ENCODE measurements around the gene RBM47.

The RBM47 gene

DNA sequence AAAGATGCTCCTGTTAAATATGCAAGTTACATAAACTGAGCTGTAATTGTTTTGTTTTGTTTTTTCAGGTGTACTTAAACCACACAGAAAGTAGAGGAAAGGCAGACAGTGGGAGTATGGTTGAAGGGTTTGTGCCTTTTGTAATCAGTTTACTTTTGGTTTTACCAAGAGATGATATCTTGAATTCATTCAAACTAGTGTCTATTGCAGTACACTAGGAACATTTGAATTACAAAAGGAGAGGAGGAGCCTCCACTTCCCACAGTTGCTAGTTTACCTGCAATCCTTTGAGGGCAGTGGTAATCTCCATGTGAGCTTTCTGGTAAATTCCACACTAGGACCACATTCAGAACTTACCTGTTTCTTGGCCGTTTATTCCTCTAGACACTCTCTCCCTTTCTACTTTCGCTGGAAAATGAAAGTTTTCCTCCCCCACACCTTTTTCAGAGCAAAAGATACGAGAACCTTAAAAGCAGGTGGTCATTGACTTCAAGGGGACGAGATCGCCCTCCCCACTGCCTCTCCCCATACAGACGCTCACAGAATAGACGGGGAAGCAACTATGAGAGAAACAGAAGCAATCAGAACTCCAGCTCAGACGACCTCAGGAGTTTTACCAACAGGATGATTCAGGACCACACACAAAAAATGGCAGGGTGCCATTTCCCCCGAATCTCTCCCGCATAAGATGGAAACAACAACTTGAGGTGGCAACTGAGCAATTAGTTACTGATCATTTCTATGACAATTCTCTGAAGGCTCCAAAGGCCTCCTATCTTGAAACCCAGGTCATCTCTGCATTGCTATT is 3.3 kb downstream of the RBM47 start:
- H3K4me3 ChIP-seq (ENCODE audit: low read length): peak overlapping the region; percentile 81
- TF ChIP-seq, protein P1, sequence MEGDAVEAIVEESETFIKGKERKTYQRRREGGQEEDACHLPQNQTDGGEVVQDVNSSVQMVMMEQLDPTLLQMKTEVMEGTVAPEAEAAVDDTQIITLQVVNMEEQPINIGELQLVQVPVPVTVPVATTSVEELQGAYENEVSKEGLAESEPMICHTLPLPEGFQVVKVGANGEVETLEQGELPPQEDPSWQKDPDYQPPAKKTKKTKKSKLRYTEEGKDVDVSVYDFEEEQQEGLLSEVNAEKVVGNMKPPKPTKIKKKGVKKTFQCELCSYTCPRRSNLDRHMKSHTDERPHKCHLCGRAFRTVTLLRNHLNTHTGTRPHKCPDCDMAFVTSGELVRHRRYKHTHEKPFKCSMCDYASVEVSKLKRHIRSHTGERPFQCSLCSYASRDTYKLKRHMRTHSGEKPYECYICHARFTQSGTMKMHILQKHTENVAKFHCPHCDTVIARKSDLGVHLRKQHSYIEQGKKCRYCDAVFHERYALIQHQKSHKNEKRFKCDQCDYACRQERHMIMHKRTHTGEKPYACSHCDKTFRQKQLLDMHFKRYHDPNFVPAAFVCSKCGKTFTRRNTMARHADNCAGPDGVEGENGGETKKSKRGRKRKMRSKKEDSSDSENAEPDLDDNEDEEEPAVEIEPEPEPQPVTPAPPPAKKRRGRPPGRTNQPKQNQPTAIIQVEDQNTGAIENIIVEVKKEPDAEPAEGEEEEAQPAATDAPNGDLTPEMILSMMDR (IDR thresholded peaks at IDR 0.05; ENCODE audit: insufficient read depth, low read depth, low read length, missing control alignments): no peak
- DNase-seq (ENCODE audit: low read depth): peak; percentile 78

DNA sequence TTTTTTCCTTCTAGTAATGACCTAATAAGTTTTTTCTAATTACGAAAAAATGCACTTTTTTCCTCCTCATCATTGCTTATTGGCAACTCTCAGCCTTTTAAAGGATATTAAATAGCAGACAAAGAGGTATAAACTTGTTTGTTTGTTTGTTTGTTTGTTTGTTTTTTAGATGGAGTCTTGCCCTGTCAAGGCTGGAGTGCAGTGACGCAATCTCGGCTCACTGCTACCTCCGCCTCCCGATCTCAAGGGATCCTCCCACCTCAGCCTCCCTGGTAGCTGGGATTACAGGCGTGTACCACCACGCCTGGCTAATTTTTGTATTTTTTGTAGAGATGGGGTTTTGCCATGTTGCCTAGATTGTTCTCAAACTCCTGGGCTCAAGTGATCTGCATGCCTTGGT is 6.0 kb downstream of the RBM47 start:
- DNase-seq (ENCODE audit: low read depth): no peak
- TF ChIP-seq, protein P1 (IDR thresholded peaks at IDR 0.05; ENCODE audit: insufficient read depth, low read depth, low read length, missing control alignments): no peak
- H3K4me3 ChIP-seq (ENCODE audit: low read length): no peak overlapping the region

DNA sequence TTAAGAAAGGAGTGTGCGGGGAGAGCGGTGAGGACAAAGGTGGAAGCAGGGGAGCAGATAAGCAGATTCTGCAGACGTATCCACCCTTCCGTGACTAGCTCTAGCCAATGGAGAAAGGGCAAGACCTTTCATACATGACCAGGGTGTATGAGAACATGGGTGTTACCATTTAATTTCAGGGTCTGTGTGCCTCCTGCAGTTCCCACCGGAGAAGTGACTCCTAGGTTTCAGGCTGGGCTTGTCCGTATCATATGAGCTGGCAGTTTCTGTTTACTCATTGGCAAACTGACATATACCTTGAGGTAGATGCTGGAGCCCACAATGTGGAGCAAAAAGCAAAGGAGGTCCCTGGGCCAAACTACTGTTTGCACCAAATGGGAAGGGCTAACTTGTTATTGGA is 6.8 kb downstream of the RBM47 start:
- DNase-seq (ENCODE audit: low read depth): peak; percentile 94
- TF ChIP-seq, protein P1 (IDR thresholded peaks at IDR 0.05; ENCODE audit: insufficient read depth, low read depth, low read length, missing control alignments): no peak
- no peak overlapping the region for H3K4me3 ChIP-seq (ENCODE audit: low read length)

DNA sequence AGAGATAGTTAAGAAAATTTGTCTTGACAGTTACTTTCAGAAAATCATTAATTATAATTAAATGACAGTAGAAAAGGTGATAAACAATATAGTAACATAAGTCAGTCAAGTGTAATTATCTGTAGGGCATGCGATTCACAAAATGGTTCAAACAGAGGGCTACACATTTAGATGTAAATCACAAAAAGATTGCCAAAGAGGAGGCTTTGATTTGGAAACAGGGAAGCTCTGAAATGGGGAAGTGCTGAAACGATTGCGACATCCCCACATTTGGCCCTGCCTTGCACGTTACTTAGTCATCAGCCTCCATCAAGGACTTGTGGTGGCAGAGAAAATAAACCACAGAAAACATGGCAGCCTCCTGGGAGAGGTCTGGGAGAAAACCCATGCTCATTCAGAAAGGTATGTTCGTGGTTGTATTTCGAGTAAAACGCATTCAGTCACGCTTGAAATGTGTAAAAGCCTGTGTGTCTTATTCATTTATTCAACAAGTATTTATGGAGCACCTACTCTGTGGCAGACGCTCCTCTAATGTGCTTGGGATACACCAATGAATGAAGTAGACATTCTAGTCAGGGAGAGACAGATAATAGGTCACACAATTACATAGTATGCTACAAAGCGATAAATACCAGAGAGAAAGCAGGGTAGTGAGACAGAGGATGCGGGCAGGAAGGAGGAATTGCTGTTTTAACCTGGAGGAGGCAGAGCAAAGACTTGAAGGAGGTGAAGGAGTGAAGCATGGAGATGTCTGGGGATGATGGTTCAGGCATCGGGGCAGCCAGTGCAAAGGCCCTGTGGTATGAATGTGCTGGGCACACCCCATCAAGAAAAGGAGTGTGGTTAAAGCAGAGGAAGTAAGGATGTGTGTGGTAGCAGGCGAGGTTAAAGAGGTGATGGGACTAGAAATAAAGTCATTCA is 7.8 kb downstream of the RBM47 start:
- TF ChIP-seq, protein P1 (IDR thresholded peaks at IDR 0.05; ENCODE audit: insufficient read depth, low read depth, low read length, missing control alignments): no peak
- DNase-seq (ENCODE audit: low read depth): peak; percentile 99
- no peak overlapping the region for H3K4me3 ChIP-seq (ENCODE audit: low read length)

DNA sequence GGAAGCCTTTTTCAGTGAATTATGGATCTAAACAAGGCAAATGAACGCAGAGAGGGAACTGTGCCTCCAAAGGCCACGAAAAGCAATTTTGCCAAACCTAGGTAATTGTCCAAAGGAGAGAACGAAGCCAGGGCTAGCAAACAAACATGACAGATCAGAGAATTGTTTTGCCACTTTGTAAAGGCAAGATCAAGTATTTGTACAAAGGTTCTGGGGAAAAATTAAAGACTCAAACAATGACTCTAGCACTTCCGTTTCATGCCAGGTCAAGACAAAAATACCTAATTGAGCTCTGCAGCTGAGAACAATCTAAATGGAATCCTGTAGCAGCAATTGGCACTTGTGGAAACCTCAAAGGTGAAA is 8.5 kb downstream of the RBM47 start:
- H3K4me3 ChIP-seq (ENCODE audit: low read length): no peak overlapping the region
- DNase-seq (ENCODE audit: low read depth): no peak
- TF ChIP-seq, protein P1 (IDR thresholded peaks at IDR 0.05; ENCODE audit: insufficient read depth, low read depth, low read length, missing control alignments): no peak

DNA sequence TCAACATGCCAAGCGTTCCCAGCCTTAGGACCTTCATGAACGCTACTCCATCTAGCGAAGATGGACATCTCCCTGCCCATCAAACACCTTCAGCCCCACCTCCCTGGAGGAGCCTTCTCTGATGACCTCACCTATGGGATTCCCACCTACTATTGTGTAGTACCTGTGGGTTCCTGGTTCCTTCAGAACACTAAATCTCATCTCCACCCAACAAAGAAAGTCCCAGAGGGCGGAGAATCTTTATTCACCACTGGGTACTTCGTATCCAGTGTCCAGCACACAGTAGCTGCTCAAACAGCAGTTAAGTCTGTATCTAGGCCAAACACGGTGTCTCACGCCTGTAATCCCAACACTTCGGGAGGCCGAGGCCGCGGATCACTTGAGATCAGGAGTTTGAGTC is 10.1 kb downstream of the RBM47 start:
- DNase-seq (ENCODE audit: low read depth): peak; percentile 27
- no peak overlapping the region for H3K4me3 ChIP-seq (ENCODE audit: low read length)
- TF ChIP-seq, protein P1 (IDR thresholded peaks at IDR 0.05; ENCODE audit: insufficient read depth, low read depth, low read length, missing control alignments): no peak

Data from epithelial cell of esophagus (primary cell).